ENCODE measurements around the gene TICAM1. TPM values are rescaled to one million over a fixed set of nuclear protein-coding genes. Genes with fewer than 3 reads are reported as not detected.

TICAM1 gene
- total RNA-seq, 1 experiment from 2014 or later, result 0.61 TPM

DNA sequence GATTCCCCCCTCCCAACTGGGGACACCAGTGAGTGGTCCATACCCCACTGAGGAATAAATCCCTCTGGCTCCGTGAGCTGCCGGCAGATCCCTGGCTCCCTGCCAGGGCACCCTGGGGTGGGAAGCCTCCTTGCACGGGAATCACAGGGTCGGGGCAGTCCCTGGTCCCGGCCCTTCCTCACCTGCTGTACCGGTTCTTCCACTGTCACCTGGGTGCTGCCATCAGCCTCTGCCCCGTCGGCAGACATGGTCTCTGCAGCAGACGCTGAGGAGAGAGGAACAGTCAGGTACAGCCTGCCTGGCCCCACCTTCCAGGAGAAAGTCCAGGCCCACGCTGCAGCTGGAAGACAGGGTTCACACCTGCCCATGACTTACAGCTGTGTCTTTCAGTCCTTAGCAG is 29.6 kb upstream of the TICAM1 start:
- no peaks in the 10 kb centered on the region for H3K4me1 Mint-ChIP-seq
- TF ChIP-seq NFATC4 (CRISPR knock-in tag; IDR thresholded peaks at IDR 0.05) (no peak), ZNF423 (CRISPR knock-in tag; IDR thresholded peaks at IDR 0.05) (0 out of 2 replicates have a peak, but pooled peaks have one; percentile 19), RELA (CRISPR knock-in tag; IDR thresholded peaks at IDR 0.05; ENCODE audit: borderline replicate concordance) (no peak), TCF7 (CRISPR knock-in tag; IDR thresholded peaks at IDR 0.05; ENCODE audit: low read depth) (no peak), PREB (CRISPR knock-in tag; IDR thresholded peaks at IDR 0.05; ENCODE audit: borderline replicate concordance) (no peak), HMGA2 (CRISPR knock-in tag; IDR thresholded peaks at IDR 0.05) (no peak), ZBTB21 (CRISPR knock-in tag; IDR thresholded peaks at IDR 0.05; ENCODE audit: borderline replicate concordance) (no peak)
- TF ChIP-seq, protein P1, sequence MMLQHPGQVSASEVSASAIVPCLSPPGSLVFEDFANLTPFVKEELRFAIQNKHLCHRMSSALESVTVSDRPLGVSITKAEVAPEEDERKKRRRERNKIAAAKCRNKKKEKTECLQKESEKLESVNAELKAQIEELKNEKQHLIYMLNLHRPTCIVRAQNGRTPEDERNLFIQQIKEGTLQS (CRISPR knock-in tag; conservative IDR thresholded peaks at IDR 0.05), result no peak
- H3K4me3 Mint-ChIP-seq, result no peak overlapping the region
- H3K36me3 Mint-ChIP-seq, result peaks cover 11% of the 10 kb centered on the region
- no peak overlapping the region for H3K27ac Mint-ChIP-seq
- no peaks in the 10 kb centered on the region for H3K9me3 Mint-ChIP-seq
- no peaks in the 10 kb centered on the region for H3K27me3 Mint-ChIP-seq (ENCODE audit: low read depth)
- ChIA-PET POLR2A (no interaction called here), CTCF (interaction anchor here (3.3 kb wide), 1 partner anchor 9 kb away, joined by 19 read pairs; no protein-coding TSS in a partner anchor)
- DNase-seq (ENCODE audit: low spot score) (no peak), ATAC-seq (no peak)

DNA sequence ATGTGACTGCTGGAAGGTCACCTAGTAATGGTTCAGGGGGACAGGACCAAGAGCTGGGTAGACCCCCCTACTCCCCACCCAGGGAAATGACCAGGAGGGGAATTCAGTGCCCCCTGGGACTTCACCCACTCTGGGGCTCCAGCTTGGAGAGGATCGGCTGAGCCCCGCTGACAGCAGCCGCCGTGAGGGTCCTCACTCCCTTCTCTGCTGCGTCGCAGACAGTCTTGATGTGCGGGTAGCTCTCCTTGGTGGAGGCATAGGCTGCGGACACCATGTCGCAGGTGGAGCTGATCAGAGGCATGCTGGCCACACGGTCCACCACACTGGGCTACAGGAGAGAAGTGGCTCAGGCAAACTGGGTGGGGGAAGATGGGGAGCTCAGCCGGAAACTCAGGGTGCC is 28.2 kb upstream of the TICAM1 start:
- POLR2A ChIA-PET, result no interaction called here
- CTCF ChIA-PET, result interaction anchor here (0.6 to 3.3 kb wide), 4 partner anchors 8 to 815 kb away, joined by 4 to 19 read pairs (median 7); no protein-coding TSS in a partner anchor
- no peaks in the 10 kb centered on the region for H3K27me3 Mint-ChIP-seq (ENCODE audit: low read depth)
- TF ChIP-seq NR2C2 (CRISPR knock-in tag; IDR thresholded peaks at IDR 0.05), result no peak
- TF ChIP-seq ZSCAN18 (CRISPR knock-in tag; IDR thresholded peaks at IDR 0.05), result no peak
- no peak for TF ChIP-seq MXD4 (CRISPR knock-in tag; IDR thresholded peaks at IDR 0.05; ENCODE audit: borderline replicate concordance)
- no peak for TF ChIP-seq ZNF416 (CRISPR knock-in tag; IDR thresholded peaks at IDR 0.05)
- TF ChIP-seq ZNF532 (CRISPR knock-in tag; IDR thresholded peaks at IDR 0.05; ENCODE audit: borderline replicate concordance), result no peak
- no peak for TF ChIP-seq MLX (CRISPR knock-in tag; IDR thresholded peaks at IDR 0.05)
- TF ChIP-seq, protein P2, sequence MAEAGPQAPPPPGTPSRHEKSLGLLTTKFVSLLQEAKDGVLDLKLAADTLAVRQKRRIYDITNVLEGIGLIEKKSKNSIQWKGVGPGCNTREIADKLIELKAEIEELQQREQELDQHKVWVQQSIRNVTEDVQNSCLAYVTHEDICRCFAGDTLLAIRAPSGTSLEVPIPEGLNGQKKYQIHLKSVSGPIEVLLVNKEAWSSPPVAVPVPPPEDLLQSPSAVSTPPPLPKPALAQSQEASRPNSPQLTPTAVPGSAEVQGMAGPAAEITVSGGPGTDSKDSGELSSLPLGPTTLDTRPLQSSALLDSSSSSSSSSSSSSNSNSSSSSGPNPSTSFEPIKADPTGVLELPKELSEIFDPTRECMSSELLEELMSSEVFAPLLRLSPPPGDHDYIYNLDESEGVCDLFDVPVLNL (CRISPR knock-in tag; IDR thresholded peaks at IDR 0.05; ENCODE audit: borderline replicate concordance, low read depth), result no peak
- TF ChIP-seq ZNF263 (CRISPR knock-in tag; IDR thresholded peaks at IDR 0.05; ENCODE audit: low read depth), result no peak
- TF ChIP-seq FOXP1 (CRISPR knock-in tag; IDR thresholded peaks at IDR 0.05; ENCODE audit: borderline replicate concordance), result no peak
- no peak for TF ChIP-seq IRF1 (CRISPR knock-in tag; IDR thresholded peaks at IDR 0.05)
- TF ChIP-seq SOX15 (CRISPR knock-in tag; IDR thresholded peaks at IDR 0.05), result no peak
- TF ChIP-seq PREB (CRISPR knock-in tag; IDR thresholded peaks at IDR 0.05; ENCODE audit: borderline replicate concordance), result no peak
- no peak for TF ChIP-seq ESRRA (CRISPR knock-in tag; IDR thresholded peaks at IDR 0.05; ENCODE audit: borderline replicate concordance)
- TF ChIP-seq, protein P3, sequence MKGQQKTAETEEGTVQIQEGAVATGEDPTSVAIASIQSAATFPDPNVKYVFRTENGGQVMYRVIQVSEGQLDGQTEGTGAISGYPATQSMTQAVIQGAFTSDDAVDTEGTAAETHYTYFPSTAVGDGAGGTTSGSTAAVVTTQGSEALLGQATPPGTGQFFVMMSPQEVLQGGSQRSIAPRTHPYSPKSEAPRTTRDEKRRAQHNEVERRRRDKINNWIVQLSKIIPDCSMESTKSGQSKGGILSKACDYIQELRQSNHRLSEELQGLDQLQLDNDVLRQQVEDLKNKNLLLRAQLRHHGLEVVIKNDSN (CRISPR knock-in tag; IDR thresholded peaks at IDR 0.05), result no peak
- no peak for TF ChIP-seq TCF7 (CRISPR knock-in tag; IDR thresholded peaks at IDR 0.05; ENCODE audit: low read depth)
- no peak for TF ChIP-seq ZBTB21 (CRISPR knock-in tag; IDR thresholded peaks at IDR 0.05; ENCODE audit: borderline replicate concordance)

More for the DNA sequence above, 28.2 kb upstream of the TICAM1 start:
- Mint-ChIP-seq H3K4me1 (no peaks in the 10 kb centered on the region), H3K9me3 (no peaks in the 10 kb centered on the region), H3K27ac (no peak overlapping the region), H3K36me3 (peaks cover 19% of the 10 kb centered on the region), H3K4me3 (no peak overlapping the region)
- ATAC-seq (no peak), DNase-seq (ENCODE audit: low spot score) (no peak)
